Calu3 (cell line): ENCODE measurements around the gene ATP6V1G1. TPM values are rescaled to one million over a fixed set of nuclear protein-coding genes. Genes with fewer than 3 reads are reported as not detected.
"Not testable (repeated sequence)": the region's sequence is repeated elsewhere in the genome, so short reads cannot be mapped to it uniquely, and the experiment has no call there.

Experiments
- BruUV-seq: library from RNA; stranded (reverse); fragments of 400-500 nt; replicated peaks from 2 replicates; lab custom pipeline; 2021; lab: Mats Ljungman, UMichigan
- CTCF ChIA-PET: fragments of 300-600 bp; sonication (Branson Sonifier 250); formaldehyde crosslinking; loops from one replicate; lab custom pipeline; 2022; ENCODE audit warnings: antibody characterized with exemption; lab: Charles Lee
- DNase-seq: peaks from one replicate; pipeline ENCODE4 v3.0.0; 2022
- H3K27ac Mint-ChIP-seq: one replicate; pipeline ENCODE4 v1.8.0; 2022; ENCODE audit warnings: mixed read lengths; ENCODE audit not compliant: unreplicated experiment
- H3K27me3 Mint-ChIP-seq: one replicate; pipeline ENCODE4 v1.8.0; 2022; ENCODE audit warnings: mixed read lengths; ENCODE audit not compliant: unreplicated experiment
- H3K36me3 Mint-ChIP-seq: one replicate; pipeline ENCODE4 v1.8.0; 2022; ENCODE audit warnings: mild to moderate bottlenecking, moderate library complexity, mixed read lengths; ENCODE audit not compliant: insufficient read depth, unreplicated experiment
- H3K4me1 Mint-ChIP-seq: one replicate; pipeline ENCODE4 v1.8.0; 2022; ENCODE audit warnings: mild to moderate bottlenecking, low read depth, mixed read lengths; ENCODE audit not compliant: unreplicated experiment
- H3K4me3 Mint-ChIP-seq: one replicate; pipeline ENCODE4 v1.8.0; 2022; ENCODE audit warnings: mild to moderate bottlenecking, low read depth, moderate library complexity, mixed read lengths; ENCODE audit not compliant: unreplicated experiment
- H3K9me3 Mint-ChIP-seq: one replicate; pipeline ENCODE4 v1.8.0; 2022; ENCODE audit warnings: low read depth, mixed read lengths; ENCODE audit not compliant: unreplicated experiment
- intact Hi-C: fragments of 100-400 bp; cut with micrococcal nuclease; formaldehyde crosslinking; loops from one replicate; pipeline ENCODE4 v1.10.0; 2022; ENCODE audit not compliant: unreplicated experiment
- total RNA-seq: library from RNA; stranded (reverse); gene quantifications from 2 replicates; pipeline ENCODE4 v1.2.3, GENCODE V29; 2022
- TF ChIP-seq, protein P1 (sequence below): fragments of 200-600 bp; IDR thresholded peaks from one replicate; pipeline ENCODE4 v1.8.0; 2022; ENCODE audit warnings: antibody characterized with exemption; ENCODE audit not compliant: unreplicated experiment

Gene ATP6V1G1
- total RNA-seq, 1 experiment from 2014 or later = 50.1 TPM

DNA sequence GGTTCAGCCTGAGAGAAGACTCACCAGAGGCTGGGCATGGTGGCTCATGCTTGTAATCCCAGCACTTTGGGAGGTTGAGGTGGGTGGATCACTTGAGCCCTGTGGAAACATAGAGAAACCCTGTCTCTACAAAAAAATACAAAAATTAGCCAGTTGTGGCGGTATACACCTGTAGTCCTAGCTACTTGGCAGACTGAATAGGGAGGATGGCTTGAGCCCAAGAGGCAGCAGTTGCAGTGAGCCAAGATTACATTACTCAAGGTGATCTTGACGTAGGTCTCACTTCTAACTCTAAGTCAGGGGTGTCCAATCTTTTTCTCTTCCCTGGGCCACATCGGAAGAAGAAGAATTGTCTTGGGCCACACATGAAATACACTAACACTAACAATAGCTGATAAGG is 16.2 kb upstream of the ATP6V1G1 start:
- H3K27ac Mint-ChIP-seq = no peak overlapping the region
- intact Hi-C loops = no loop called here
- TF ChIP-seq, protein P1, sequence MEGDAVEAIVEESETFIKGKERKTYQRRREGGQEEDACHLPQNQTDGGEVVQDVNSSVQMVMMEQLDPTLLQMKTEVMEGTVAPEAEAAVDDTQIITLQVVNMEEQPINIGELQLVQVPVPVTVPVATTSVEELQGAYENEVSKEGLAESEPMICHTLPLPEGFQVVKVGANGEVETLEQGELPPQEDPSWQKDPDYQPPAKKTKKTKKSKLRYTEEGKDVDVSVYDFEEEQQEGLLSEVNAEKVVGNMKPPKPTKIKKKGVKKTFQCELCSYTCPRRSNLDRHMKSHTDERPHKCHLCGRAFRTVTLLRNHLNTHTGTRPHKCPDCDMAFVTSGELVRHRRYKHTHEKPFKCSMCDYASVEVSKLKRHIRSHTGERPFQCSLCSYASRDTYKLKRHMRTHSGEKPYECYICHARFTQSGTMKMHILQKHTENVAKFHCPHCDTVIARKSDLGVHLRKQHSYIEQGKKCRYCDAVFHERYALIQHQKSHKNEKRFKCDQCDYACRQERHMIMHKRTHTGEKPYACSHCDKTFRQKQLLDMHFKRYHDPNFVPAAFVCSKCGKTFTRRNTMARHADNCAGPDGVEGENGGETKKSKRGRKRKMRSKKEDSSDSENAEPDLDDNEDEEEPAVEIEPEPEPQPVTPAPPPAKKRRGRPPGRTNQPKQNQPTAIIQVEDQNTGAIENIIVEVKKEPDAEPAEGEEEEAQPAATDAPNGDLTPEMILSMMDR = no peak
- H3K36me3 Mint-ChIP-seq = no peaks in the 10 kb centered on the region
- CTCF ChIA-PET = interaction anchor here (0.6 kb wide), 1 partner anchor 462 kb away, joined by 3 read pairs; no protein-coding TSS in a partner anchor
- BruUV-seq = no TSS peak
- H3K4me1 Mint-ChIP-seq = no peaks in the 10 kb centered on the region
- no peaks in the 10 kb centered on the region for H3K9me3 Mint-ChIP-seq
- H3K27me3 Mint-ChIP-seq = peaks cover 11% of the 10 kb centered on the region
- DNase-seq = no peak
- no peak overlapping the region for H3K4me3 Mint-ChIP-seq

DNA sequence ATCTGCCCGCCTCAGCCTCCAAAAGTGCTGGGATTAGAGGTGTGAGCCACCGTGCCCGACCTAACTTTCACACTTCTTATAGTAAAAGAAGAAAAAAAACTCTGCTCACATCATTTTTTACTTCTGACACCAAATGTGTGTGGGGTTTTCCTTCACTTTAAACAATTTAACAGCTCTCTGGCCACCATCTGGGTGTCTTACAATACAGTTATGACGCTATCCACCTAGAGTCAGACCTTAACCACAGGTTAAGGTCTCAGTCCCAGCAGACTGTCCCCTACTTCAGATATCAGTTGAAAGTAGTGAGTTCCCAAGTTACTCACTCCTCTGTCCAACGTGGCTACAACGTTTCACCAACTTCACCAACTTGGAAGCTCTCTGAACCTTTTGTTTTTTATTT is 15.4 kb upstream of the ATP6V1G1 start:
- Mint-ChIP-seq H3K4me3 (no peak overlapping the region), H3K27ac (no peak overlapping the region), H3K9me3 (no peaks in the 10 kb centered on the region), H3K4me1 (no peaks in the 10 kb centered on the region), H3K36me3 (no peaks in the 10 kb centered on the region), H3K27me3 (peaks cover 13% of the 10 kb centered on the region)
- BruUV-seq = no TSS peak
- intact Hi-C loops = no loop called here
- CTCF ChIA-PET = interaction anchor here (1.5 kb wide), 1 partner anchor 24 kb away, joined by 4 read pairs; no protein-coding TSS in a partner anchor
- TF ChIP-seq, protein P1 = no peak
- DNase-seq = no peak

DNA sequence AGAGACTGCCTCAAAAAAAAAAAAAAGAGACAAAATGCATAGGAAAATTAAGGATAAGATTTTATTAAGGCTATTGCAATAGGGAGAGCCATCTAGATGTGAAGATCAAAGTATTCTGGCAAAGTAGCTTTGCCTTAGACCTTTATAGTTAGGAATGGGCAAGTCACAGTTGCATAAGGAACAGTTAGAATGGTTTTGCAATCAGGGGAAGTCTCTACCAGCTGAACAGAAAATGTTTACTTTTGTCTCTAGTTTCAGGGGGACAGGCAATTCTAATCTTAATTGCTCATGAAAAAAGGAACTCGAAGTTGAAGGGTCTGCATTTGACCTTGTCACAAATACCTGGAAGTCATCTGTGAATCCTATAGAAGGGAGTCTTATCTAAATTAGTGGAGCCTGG is 13.1 kb upstream of the ATP6V1G1 start:
- BruUV-seq = no TSS peak
- TF ChIP-seq, protein P1 = no peak
- no peaks in the 10 kb centered on the region for H3K4me1 Mint-ChIP-seq
- peaks cover 13% of the 10 kb centered on the region for H3K27me3 Mint-ChIP-seq
- DNase-seq = no peak
- H3K27ac Mint-ChIP-seq = no peak overlapping the region
- intact Hi-C loops = no loop called here
- no peak overlapping the region for H3K4me3 Mint-ChIP-seq
- CTCF ChIA-PET = no interaction called here
- H3K36me3 Mint-ChIP-seq = no peaks in the 10 kb centered on the region
- no peaks in the 10 kb centered on the region for H3K9me3 Mint-ChIP-seq

DNA sequence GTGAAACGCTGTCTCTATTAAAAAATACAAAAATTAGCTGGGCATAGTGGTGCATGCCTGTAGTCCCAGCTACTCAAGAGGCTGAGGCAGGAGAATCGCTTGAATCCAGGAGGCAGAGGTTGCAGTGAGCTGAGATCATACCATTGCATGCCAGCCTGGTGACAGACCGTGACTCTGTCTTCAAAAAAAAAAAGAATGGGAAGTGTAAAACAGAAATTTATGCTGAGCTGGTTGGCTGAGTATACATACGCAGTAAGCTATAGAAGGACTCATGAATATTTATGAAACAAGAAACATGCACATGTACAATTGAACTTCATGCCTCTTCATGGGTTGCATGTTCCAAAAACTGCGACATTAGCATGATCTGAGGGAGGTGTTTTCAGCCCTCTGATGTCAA is 10.8 kb upstream of the ATP6V1G1 start:
- intact Hi-C loops, H3K4me3 Mint-ChIP-seq, DNase-seq, BruUV-seq, H3K4me1 Mint-ChIP-seq, H3K9me3 Mint-ChIP-seq, H3K27ac Mint-ChIP-seq, H3K36me3 Mint-ChIP-seq: not testable (repeated sequence)
- CTCF ChIA-PET = interaction anchor here (0.9 kb wide), 1 partner anchor 25 kb away, joined by 3 read pairs; no protein-coding TSS in a partner anchor
- H3K27me3 Mint-ChIP-seq = peaks cover 13% of the 10 kb centered on the region

DNA sequence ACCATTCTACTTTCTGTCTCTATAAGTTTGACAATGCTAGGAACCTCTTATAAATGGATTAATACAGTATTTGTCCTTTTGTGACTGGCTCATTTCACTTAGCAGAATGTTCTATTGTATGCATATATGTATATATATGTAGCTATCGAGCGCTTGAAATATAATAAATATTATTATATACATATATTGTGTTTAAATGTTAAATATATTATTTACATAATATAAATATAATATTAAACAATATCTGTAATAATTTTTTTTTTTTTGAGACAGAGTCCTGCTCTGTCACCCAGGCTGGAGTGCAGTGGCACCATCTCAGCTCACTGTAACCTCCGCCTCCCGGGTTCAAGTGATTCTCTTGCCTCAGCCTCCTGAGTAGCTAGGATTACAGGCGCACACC is 9.4 kb upstream of the ATP6V1G1 start:
- H3K36me3 Mint-ChIP-seq, DNase-seq, intact Hi-C loops, H3K4me1 Mint-ChIP-seq, H3K9me3 Mint-ChIP-seq, H3K4me3 Mint-ChIP-seq, H3K27ac Mint-ChIP-seq, BruUV-seq, CTCF ChIA-PET: not testable (repeated sequence)
- peaks cover 13% of the 10 kb centered on the region for H3K27me3 Mint-ChIP-seq
